Activated T-helper 17 cell treated with anti-CD3 and anti-CD28 coated beads, Interleukin-2, amount 50 U/mL, for 72 hours (primary cell): Measurements from ENCODE around the gene ERICH6B. TPM values are rescaled to one million over a fixed set of nuclear protein-coding genes. Genes with fewer than 3 reads are reported as not detected.

Experiments
- ATAC-seq: fragments of 150-1000 bp; cut with Tn5 transposase; replicated peaks from 2 replicates; pipeline ENCODE4 v1.10.0; 2021; ENCODE audit warnings: mild to moderate bottlenecking, moderate library complexity
- H3K27ac Mint-ChIP-seq: one replicate; pipeline ENCODE4 v1.8.0; 2022; ENCODE audit warnings: mixed read lengths
- H3K27me3 Mint-ChIP-seq: one replicate; pipeline ENCODE4 v1.8.0; 2022; ENCODE audit warnings: mixed read lengths
- H3K36me3 Mint-ChIP-seq: one replicate; pipeline ENCODE4 v1.8.0; 2022; ENCODE audit warnings: low read depth, mild to moderate bottlenecking, mixed read lengths
- H3K4me1 Mint-ChIP-seq: one replicate; pipeline ENCODE4 v1.8.0; 2022; ENCODE audit warnings: mixed read lengths
- H3K4me3 Mint-ChIP-seq: one replicate; pipeline ENCODE4 v1.8.0; 2022; ENCODE audit warnings: mild to moderate bottlenecking, mixed read lengths
- H3K9me3 Mint-ChIP-seq: one replicate; pipeline ENCODE4 v1.8.0; 2022; ENCODE audit warnings: mixed read lengths
- total RNA-seq, 2 donors: library from RNA; stranded (reverse); gene quantifications; one replicate each; pipeline ENCODE4 v1.2.3, GENCODE V29; 2022

The ERICH6B gene
- total RNA-seq, 2 donors from 2014 or later, result not detected

DNA sequence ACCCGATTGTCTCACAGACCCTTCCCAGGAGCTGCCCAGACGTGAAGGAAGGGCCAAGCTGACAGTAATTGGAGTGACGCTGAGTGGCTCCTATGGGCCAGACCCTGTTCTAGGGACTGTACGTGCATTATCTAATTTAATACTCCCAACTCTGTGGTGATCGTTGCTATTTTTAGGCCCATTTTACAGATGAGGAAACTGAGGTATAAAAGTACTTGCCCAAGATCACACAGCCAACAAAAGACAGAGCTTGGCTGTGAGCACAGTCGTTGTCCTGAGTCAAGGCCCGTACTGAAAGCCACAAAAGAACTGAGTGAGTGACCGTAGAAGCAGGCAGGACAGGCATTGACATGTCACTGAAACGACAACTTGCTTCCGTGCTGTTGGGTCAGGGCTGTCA lies 74.7 kb downstream of the ERICH6B start:
- H3K27ac Mint-ChIP-seq, result no peak overlapping the region
- H3K27me3 Mint-ChIP-seq, result no peaks in the 10 kb centered on the region
- peaks cover 4% of the 10 kb centered on the region for H3K4me1 Mint-ChIP-seq
- H3K9me3 Mint-ChIP-seq, result no peaks in the 10 kb centered on the region
- no peak overlapping the region for H3K4me3 Mint-ChIP-seq
- peaks cover 19% of the 10 kb centered on the region for H3K36me3 Mint-ChIP-seq
- ATAC-seq, result no peak

GRCh38 chr13:45540195-45540594 lies 75.3 kb downstream of the ERICH6B start:
- H3K27ac Mint-ChIP-seq, result no peak overlapping the region

GRCh38 chr13:45538382-45538781 lies 77.2 kb downstream of the ERICH6B start:
- H3K27ac Mint-ChIP-seq, result no peak overlapping the region
- H3K27me3 Mint-ChIP-seq, result no peaks in the 10 kb centered on the region
- ATAC-seq, result no peak
- no peaks in the 10 kb centered on the region for H3K9me3 Mint-ChIP-seq
- peaks cover 4% of the 10 kb centered on the region for H3K4me1 Mint-ChIP-seq
- H3K4me3 Mint-ChIP-seq, result no peak overlapping the region
- peaks cover 44% of the 10 kb centered on the region for H3K36me3 Mint-ChIP-seq

More at GRCh38 chr13:45540195-45540594, 75.3 kb downstream of the ERICH6B start:
- peaks cover 26% of the 10 kb centered on the region for H3K36me3 Mint-ChIP-seq
- H3K4me1 Mint-ChIP-seq, result peaks cover 4% of the 10 kb centered on the region
- H3K9me3 Mint-ChIP-seq, result no peaks in the 10 kb centered on the region
- no peak for ATAC-seq
- H3K27me3 Mint-ChIP-seq, result no peaks in the 10 kb centered on the region
- H3K4me3 Mint-ChIP-seq, result no peak overlapping the region

DNA sequence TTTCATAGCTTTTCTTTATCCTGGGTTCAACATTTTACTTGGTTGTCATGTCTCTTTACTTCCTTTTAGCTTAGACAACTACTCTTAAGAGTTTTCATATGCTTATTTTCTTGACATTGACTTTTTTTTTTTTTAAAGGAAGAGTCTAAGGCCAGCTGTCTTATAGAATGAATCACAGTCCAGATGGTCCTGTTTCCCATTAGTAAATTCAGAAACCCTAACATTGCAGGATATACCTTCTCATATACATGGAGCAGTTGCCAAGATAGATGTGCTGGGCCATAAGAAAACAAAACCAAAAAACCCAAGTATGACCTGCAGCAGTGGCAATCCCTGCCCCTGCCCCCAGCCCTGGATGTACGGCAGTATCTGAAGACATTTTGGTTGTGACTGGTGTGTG lies 78.0 kb downstream of the ERICH6B start:
- no peak overlapping the region for H3K4me3 Mint-ChIP-seq

GRCh38 chr13:45536224-45536623 lies 79.3 kb downstream of the ERICH6B start:
- Mint-ChIP-seq H3K27ac (no peak overlapping the region), H3K9me3 (no peaks in the 10 kb centered on the region), H3K4me1 (peaks cover 4% of the 10 kb centered on the region), H3K36me3 (peaks cover 66% of the 10 kb centered on the region), H3K4me3 (no peak overlapping the region), H3K27me3 (no peaks in the 10 kb centered on the region)
- no peak for ATAC-seq

More for the DNA sequence above, 78.0 kb downstream of the ERICH6B start:
- Mint-ChIP-seq H3K27ac (peak overlapping the region; percentile 14), H3K9me3 (no peaks in the 10 kb centered on the region), H3K36me3 (peaks cover 53% of the 10 kb centered on the region), H3K27me3 (no peaks in the 10 kb centered on the region), H3K4me1 (peaks cover 4% of the 10 kb centered on the region)
- ATAC-seq, result no peak

DNA sequence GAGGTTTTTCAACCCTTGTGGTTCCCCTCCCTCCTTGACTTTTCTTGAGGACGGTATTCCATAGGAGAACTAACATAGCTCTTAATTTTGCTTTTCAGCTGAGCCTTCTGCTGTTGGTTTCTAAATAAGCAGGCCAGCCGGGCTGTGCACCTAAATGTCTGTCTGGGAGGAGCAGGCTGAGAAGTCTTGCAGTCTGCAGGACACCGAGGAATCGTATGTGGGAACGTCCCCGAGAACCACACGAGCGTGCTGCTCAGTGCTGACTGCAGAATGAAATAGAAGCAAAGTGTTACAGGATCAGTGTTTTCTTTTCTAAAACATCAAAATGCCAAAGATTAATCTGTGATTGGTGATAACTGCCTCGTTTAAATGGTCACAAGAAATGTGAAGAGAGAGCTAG lies 80.9 kb downstream of the ERICH6B start:
- Mint-ChIP-seq H3K27ac (no peak overlapping the region), H3K4me1 (peaks cover 4% of the 10 kb centered on the region), H3K36me3 (peaks cover 82% of the 10 kb centered on the region), H3K9me3 (no peaks in the 10 kb centered on the region), H3K4me3 (no peak overlapping the region), H3K27me3 (no peaks in the 10 kb centered on the region)
- ATAC-seq, result no peak

GRCh38 chr13:45529758-45530157 lies 85.8 kb downstream of the ERICH6B start:
- no peak overlapping the region for H3K27ac Mint-ChIP-seq

DNA sequence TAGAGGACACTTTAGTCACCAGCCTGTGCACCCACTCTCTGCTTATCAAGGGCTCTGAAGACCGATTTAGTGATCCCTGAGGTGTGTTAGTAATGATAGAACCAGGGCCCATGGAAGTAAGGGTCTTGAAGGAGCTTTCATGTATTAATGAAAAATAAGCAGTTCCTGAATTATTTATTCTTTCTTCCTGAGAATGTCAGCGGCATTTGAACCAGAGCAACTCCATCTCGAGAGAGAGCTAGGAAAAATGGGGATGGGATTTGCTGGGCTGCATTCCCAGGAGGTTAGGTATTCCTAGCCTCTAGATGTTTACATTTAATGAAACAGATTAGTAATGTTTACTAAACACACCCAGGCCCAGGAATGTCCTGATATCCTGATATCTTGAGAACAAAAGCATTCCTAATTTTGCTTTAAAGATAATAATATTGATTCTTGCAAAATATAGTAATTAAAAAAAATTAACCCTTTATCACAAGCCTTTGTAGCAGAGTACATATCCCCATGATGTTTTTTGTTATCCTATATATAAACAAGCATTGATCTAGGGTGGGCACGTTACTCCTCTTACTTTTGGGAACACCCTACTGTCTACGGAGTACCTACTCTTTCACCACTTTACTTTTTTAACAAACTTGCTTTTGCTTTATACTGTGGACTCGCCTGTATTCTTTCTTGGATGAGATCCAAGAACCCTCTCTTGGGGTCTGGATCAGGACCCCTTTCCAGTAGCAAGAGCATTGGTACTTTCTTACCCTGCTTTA lies 87.7 kb downstream of the ERICH6B start:
- peak overlapping the region; percentile 56 for H3K27ac Mint-ChIP-seq

More at GRCh38 chr13:45529758-45530157, 85.8 kb downstream of the ERICH6B start:
- no peak overlapping the region for H3K4me3 Mint-ChIP-seq
- H3K36me3 Mint-ChIP-seq, result peaks cover 97% of the 10 kb centered on the region
- no peaks in the 10 kb centered on the region for H3K9me3 Mint-ChIP-seq
- H3K27me3 Mint-ChIP-seq, result no peaks in the 10 kb centered on the region
- ATAC-seq, result no peak
- no peaks in the 10 kb centered on the region for H3K4me1 Mint-ChIP-seq

DNA sequence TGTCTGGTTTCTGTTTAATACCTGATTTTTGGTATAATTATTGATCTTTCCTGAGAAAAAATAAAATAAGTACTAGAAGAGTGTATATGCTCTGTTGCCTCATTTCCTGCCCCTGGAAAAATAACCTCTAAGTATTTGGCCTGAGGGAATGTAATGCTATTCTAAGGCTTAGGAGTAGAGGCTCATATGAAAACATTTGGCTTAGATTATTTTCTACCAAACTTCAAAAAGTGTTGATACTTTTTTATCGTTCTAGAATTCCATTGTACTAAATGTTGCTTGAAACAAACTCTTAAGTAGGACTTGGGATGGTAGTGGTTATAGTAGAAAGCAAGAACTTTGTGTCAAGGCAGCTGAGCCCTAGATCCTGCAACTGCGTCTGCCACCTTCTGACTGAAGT lies 93.0 kb downstream of the ERICH6B start:
- Mint-ChIP-seq H3K9me3 (no peaks in the 10 kb centered on the region), H3K27me3 (no peaks in the 10 kb centered on the region), H3K27ac (peak overlapping the region; percentile 58), H3K36me3 (peaks cover 98% of the 10 kb centered on the region), H3K4me1 (peaks cover 19% of the 10 kb centered on the region), H3K4me3 (no peak overlapping the region)
- ATAC-seq, result no peak

More for the DNA sequence above, 87.7 kb downstream of the ERICH6B start:
- no peaks in the 10 kb centered on the region for H3K27me3 Mint-ChIP-seq
- H3K4me3 Mint-ChIP-seq, result no peak overlapping the region
- no peaks in the 10 kb centered on the region for H3K4me1 Mint-ChIP-seq
- ATAC-seq, result no peak
- H3K9me3 Mint-ChIP-seq, result no peaks in the 10 kb centered on the region
- H3K36me3 Mint-ChIP-seq, result peaks cover 97% of the 10 kb centered on the region

DNA sequence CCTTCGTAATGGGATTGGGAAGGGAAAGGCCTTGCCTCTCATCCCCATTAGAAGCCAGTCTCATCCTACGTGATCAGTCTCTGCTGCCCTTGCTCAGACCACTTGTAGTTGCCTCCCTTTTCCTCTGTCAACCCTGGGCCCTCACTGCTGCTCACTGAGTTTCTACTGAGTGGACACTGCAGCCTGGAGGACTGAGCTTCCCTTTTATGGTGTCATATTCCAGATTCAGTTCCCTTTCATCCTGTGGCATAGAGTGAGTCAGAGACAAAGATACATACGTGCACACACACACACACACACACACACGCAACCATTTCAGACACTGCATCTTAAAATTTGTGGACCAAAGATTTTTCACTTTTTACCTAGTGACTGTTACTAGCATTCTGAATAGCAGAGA lies 94.2 kb downstream of the ERICH6B start:
- no peak overlapping the region for H3K4me3 Mint-ChIP-seq
- no peaks in the 10 kb centered on the region for H3K27me3 Mint-ChIP-seq
- H3K27ac Mint-ChIP-seq, result peak overlapping the region; percentile 82
- H3K4me1 Mint-ChIP-seq, result peaks cover 20% of the 10 kb centered on the region
- H3K36me3 Mint-ChIP-seq, result peaks cover 98% of the 10 kb centered on the region
- ATAC-seq, result no peak
- H3K9me3 Mint-ChIP-seq, result no peaks in the 10 kb centered on the region

DNA sequence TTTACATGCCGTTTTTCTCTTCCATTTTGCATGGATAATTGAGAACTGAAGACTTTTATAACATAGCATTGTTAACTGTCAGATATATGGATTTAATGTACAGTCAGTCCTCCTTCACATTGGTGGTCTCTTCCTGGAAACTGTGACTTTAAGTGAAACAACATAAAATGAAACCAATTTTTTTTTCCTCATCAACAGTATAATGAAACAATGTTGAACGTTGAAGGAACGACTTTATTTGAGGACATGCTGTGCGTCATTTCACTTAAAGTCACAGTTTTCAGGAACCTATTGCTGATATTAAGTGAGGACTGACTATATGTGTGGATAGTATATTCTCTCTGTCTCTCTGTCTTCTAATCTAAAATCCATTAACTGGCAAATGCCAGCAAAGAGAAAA lies 96.0 kb downstream of the ERICH6B start:
- H3K36me3 Mint-ChIP-seq, result peaks cover 99% of the 10 kb centered on the region
- ATAC-seq, result no peak
- peaks cover 20% of the 10 kb centered on the region for H3K4me1 Mint-ChIP-seq
- no peaks in the 10 kb centered on the region for H3K27me3 Mint-ChIP-seq
- H3K9me3 Mint-ChIP-seq, result no peaks in the 10 kb centered on the region
- H3K4me3 Mint-ChIP-seq, result no peak overlapping the region
- H3K27ac Mint-ChIP-seq, result peak overlapping the region; percentile 29

GRCh38 chr13:45518525-45519245 lies 96.9 kb downstream of the ERICH6B start:
- peaks cover 20% of the 10 kb centered on the region for H3K4me1 Mint-ChIP-seq
- no peaks in the 10 kb centered on the region for H3K27me3 Mint-ChIP-seq
- H3K4me3 Mint-ChIP-seq, result no peak overlapping the region
- H3K9me3 Mint-ChIP-seq, result no peaks in the 10 kb centered on the region
- H3K27ac Mint-ChIP-seq, result peak overlapping the region; percentile 29
- ATAC-seq, result peak; percentile 93
- H3K36me3 Mint-ChIP-seq, result peaks cover 99% of the 10 kb centered on the region

DNA sequence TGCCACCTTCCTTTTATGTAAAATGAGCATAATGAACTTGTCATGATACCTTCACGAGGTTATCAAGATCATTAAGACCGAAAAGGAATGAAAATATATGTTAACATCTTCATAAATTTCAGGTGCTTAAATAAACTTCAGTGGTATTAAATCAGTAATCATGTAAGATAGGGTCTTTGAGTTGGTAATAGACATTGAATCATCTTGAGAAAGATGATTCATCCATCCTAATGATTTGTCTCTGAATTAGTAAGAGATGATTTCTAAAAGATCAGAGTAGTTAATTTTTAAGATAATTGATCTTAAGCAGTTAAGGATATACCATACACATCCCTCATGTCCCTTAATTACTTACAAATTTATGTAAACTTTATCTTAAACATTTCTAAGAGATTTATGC lies 98.8 kb downstream of the ERICH6B start:
- peaks cover 21% of the 10 kb centered on the region for H3K4me1 Mint-ChIP-seq
- no peak for ATAC-seq

DNA sequence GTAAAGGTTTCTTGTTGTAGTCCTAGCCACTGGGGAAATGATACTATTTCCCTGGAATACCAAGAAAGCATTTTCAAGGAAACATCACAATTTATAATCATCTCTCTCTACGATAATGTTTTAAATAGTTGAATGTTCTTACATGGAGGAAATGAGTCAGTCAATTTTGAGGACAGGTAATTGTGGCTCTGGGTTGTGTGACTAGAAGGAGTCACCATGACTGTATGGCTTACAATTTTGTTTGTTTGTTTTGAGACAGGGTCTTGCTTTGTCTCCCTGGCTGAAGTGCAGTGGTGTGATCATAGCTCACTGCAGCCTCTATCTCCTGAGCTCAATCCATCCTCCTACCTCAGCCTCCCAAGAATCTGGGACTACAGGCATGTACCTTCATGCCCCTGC lies 103.4 kb downstream of the ERICH6B start:
- ATAC-seq, result peak; percentile 78
- Mint-ChIP-seq H3K4me3 (no peak overlapping the region), H3K9me3 (no peaks in the 10 kb centered on the region), H3K27ac (peak overlapping the region; percentile 70), H3K36me3 (peaks cover 89% of the 10 kb centered on the region), H3K4me1 (peaks cover 6% of the 10 kb centered on the region), H3K27me3 (no peaks in the 10 kb centered on the region)

More for the DNA sequence above, 98.8 kb downstream of the ERICH6B start:
- H3K36me3 Mint-ChIP-seq, result peaks cover 96% of the 10 kb centered on the region
- H3K4me3 Mint-ChIP-seq, result no peak overlapping the region
- H3K27ac Mint-ChIP-seq, result peak overlapping the region; percentile 73
- no peaks in the 10 kb centered on the region for H3K9me3 Mint-ChIP-seq
- H3K27me3 Mint-ChIP-seq, result no peaks in the 10 kb centered on the region
